PC-9 (cell line): Measurements from ENCODE around the gene MLXIP. TPM values are rescaled to one million over a fixed set of nuclear protein-coding genes. Genes with fewer than 3 reads are reported as not detected.

Source experiments
- BruUV-seq: library from RNA; stranded (reverse); fragments of 400-500 nt; replicated peaks from 2 replicates; lab custom pipeline; 2021; lab: Mats Ljungman, UMichigan
- CTCF ChIA-PET: fragments of 300-600 bp; sonication (Branson Sonifier 250); formaldehyde crosslinking; loops from one replicate; lab custom pipeline; 2022; ENCODE audit warnings: antibody characterized with exemption; lab: Charles Lee
- POLR2A ChIA-PET: fragments of 300-600 bp; sonication (Branson Sonifier 250); formaldehyde crosslinking; loops from one replicate; lab custom pipeline; 2022; ENCODE audit warnings: antibody characterized with exemption; ENCODE audit not compliant: unreplicated experiment; lab: Charles Lee
- DNase-seq, 2 experiments: peaks; one replicate each; pipeline versions ENCODE4 v3.0.0 to v3.0.0-alpha.2; 2015 to 2022; ENCODE audit warnings: mixed read lengths in 1 of 2
- H2AFZ ChIP-seq: fragments of 200-600 bp; sonication (generic); 2 replicates; pipeline ENCODE4 v1.8.1; 2017; ENCODE audit warnings: antibody characterized with exemption
- H3F3A ChIP-seq: fragments of 200-600 bp; sonication (generic); 2 replicates; pipeline ENCODE4 v1.8.1; 2017; ENCODE audit warnings: antibody characterized with exemption, mild to moderate bottlenecking, low read depth; ENCODE audit not compliant: insufficient read depth
- H3K27ac ChIP-seq: fragments of 200-600 bp; sonication (generic); 2 replicates; pipeline ENCODE4 v1.6.1; 2016; ENCODE audit warnings: mixed run types
- H3K27me3 ChIP-seq: fragments of 200-600 bp; sonication (generic); 2 replicates; pipeline ENCODE4 v1.6.1; 2016; ENCODE audit warnings: low read depth, mixed run types; ENCODE audit not compliant: insufficient read depth
- H3K36me3 ChIP-seq: fragments of 200-600 bp; sonication (generic); 2 replicates; pipeline ENCODE4 v1.6.1; 2016; ENCODE audit warnings: low read depth, mixed run types
- H3K4me1 ChIP-seq: fragments of 200-600 bp; sonication (generic); replicated peaks from 2 replicates; pipeline ENCODE4 v1.6.1; 2016; ENCODE audit warnings: mixed run types; ENCODE audit not compliant: insufficient read depth
- H3K4me2 ChIP-seq: fragments of 200-600 bp; sonication (generic); 2 replicates; pipeline ENCODE4 v1.6.1; 2017; ENCODE audit warnings: mixed run types
- H3K4me3 ChIP-seq: fragments of 200-600 bp; sonication (generic); 2 replicates; pipeline ENCODE4 v1.6.1; 2016; ENCODE audit warnings: mixed run types
- H3K79me2 ChIP-seq: fragments of 200-600 bp; sonication (generic); 2 replicates; pipeline ENCODE4 v1.6.1; 2017; ENCODE audit warnings: low read depth, mixed run types
- H3K9me2 ChIP-seq: fragments of 200-600 bp; sonication (generic); 2 replicates; pipeline ENCODE4 v1.8.1; 2017; ENCODE audit warnings: mild to moderate bottlenecking; ENCODE audit not compliant: insufficient read depth
- H3K9me3 ChIP-seq: fragments of 200-600 bp; sonication (generic); 2 replicates; pipeline ENCODE4 v1.8.1; 2016; ENCODE audit warnings: low read depth; ENCODE audit not compliant: insufficient read depth
- H4K20me1 ChIP-seq: fragments of 200-600 bp; sonication (generic); 2 replicates; pipeline ENCODE4 v1.8.1; 2017; ENCODE audit not compliant: insufficient read depth
- CTCF ChIP-seq: fragments of 200-600 bp; sonication (generic); conservative IDR thresholded peaks from 2 replicates; pipeline ENCODE4 v1.6.1; 2017; ENCODE audit warnings: mixed run types, antibody characterized with exemption, mild to moderate bottlenecking, moderate library complexity
- EZH2 ChIP-seq: fragments of 200-600 bp; sonication (generic); IDR thresholded peaks from 2 replicates; pipeline ENCODE4 v1.8.0; 2017; ENCODE audit warnings: antibody characterized with exemption, low read depth
- intact Hi-C: fragments of 100-400 bp; cut with micrococcal nuclease; formaldehyde crosslinking; loops from one replicate; pipeline ENCODE4 v1.10.0; 2022; ENCODE audit not compliant: unreplicated experiment
- total RNA-seq: library from RNA; stranded (reverse); gene quantifications from 2 replicates; pipeline ENCODE4 v1.2.3, GENCODE V29; 2021

Gene MLXIP
- total RNA-seq, 1 experiment from 2014 or later, result 83.3 TPM

GRCh38 chr12:122032580-122032979 is 46.0 kb upstream of the MLXIP start:
- no peak overlapping the region for H3K4me2 ChIP-seq
- H2AFZ ChIP-seq, result no peak overlapping the region
- H3K79me2 ChIP-seq, result no peaks in the 10 kb centered on the region
- no peaks in the 10 kb centered on the region for H3K36me3 ChIP-seq
- H3K27ac ChIP-seq, result no peak overlapping the region
- BruUV-seq, result no TSS peak
- H3K9me3 ChIP-seq, result no peaks in the 10 kb centered on the region
- ChIA-PET CTCF (no interaction called here), POLR2A (no interaction called here)
- peaks cover 11% of the 10 kb centered on the region; the same call in 1 of the 2 replicates for H3F3A ChIP-seq
- H3K4me3 ChIP-seq, result no peak overlapping the region
- DNase-seq, result no peak
- H3K27me3 ChIP-seq, result no peaks in the 10 kb centered on the region
- TF ChIP-seq EZH2 (no peak), CTCF (no peak)
- no peaks in the 10 kb centered on the region for H4K20me1 ChIP-seq
- intact Hi-C loops, result loop anchor here (10.0 kb wide), 1 partner anchor 108 kb away; no protein-coding TSS in a partner anchor
- H3K9me2 ChIP-seq, result no peaks in the 10 kb centered on the region
- peaks cover 20% of the 10 kb centered on the region for H3K4me1 ChIP-seq

GRCh38 chr12:122035292-122035691 is 43.3 kb upstream of the MLXIP start:
- TF ChIP-seq CTCF (no peak), EZH2 (no peak)
- H3K27ac ChIP-seq, result peak overlapping the region; percentile 63

GRCh38 chr12:122036153-122036552 is 42.4 kb upstream of the MLXIP start:
- POLR2A ChIA-PET, result interaction anchor here (0.6 kb wide), 1 partner anchor 92 kb away, joined by 4 read pairs; no protein-coding TSS in a partner anchor

More at GRCh38 chr12:122035292-122035691, 43.3 kb upstream of the MLXIP start:
- Histone ChIP-seq H3F3A (peaks cover 11% of the 10 kb centered on the region; the same call in 1 of the 2 replicates), H3K9me2 (no peaks in the 10 kb centered on the region), H3K4me2 (peak overlapping the region; percentile 80), H3K27me3 (no peaks in the 10 kb centered on the region), H3K36me3 (no peaks in the 10 kb centered on the region), H3K9me3 (no peaks in the 10 kb centered on the region), H3K4me3 (peak overlapping the region; percentile 18; the same call in 1 of the 2 replicates), H3K4me1 (peaks cover 20% of the 10 kb centered on the region), H3K79me2 (no peaks in the 10 kb centered on the region), H4K20me1 (no peaks in the 10 kb centered on the region), H2AFZ (0 out of 2 replicates have a peak overlapping the region, but pooled peaks have one; percentile 62)
- intact Hi-C loops, result loop anchor here (10.0 kb wide), 1 partner anchor 110 kb away; no protein-coding TSS in a partner anchor
- DNase-seq, result peak; percentile 86 to 89
- BruUV-seq, result no TSS peak
- ChIA-PET CTCF (no interaction called here), POLR2A (no interaction called here)

More at GRCh38 chr12:122036153-122036552, 42.4 kb upstream of the MLXIP start:
- H3K4me1 ChIP-seq, result peaks cover 20% of the 10 kb centered on the region
- BruUV-seq, result no TSS peak
- no peaks in the 10 kb centered on the region for H3K9me3 ChIP-seq
- H3K36me3 ChIP-seq, result no peaks in the 10 kb centered on the region
- H3K27me3 ChIP-seq, result no peaks in the 10 kb centered on the region
- H3K27ac ChIP-seq, result 0 out of 2 replicates have a peak overlapping the region, but pooled peaks have one; percentile 63
- peak overlapping the region; percentile 80 for H3K4me2 ChIP-seq
- DNase-seq, result no peak
- no peaks in the 10 kb centered on the region for H3K9me2 ChIP-seq
- H2AFZ ChIP-seq, result no peak overlapping the region
- TF ChIP-seq EZH2 (no peak), CTCF (no peak)
- CTCF ChIA-PET, result no interaction called here
- no peaks in the 10 kb centered on the region for H4K20me1 ChIP-seq
- no peaks in the 10 kb centered on the region for H3K79me2 ChIP-seq
- intact Hi-C loops, result loop anchor here (10.0 kb wide), 1 partner anchor 111 kb away; no protein-coding TSS in a partner anchor
- peaks cover 11% of the 10 kb centered on the region; the same call in 1 of the 2 replicates for H3F3A ChIP-seq
- no peak overlapping the region for H3K4me3 ChIP-seq
